Fibroblast of skin of left quadriceps (primary cell): ENCODE measurements around the gene HEXD.

Source experiments
- DNase-seq, 2 experiments: peaks; one replicate each; pipeline ENCODE4 v3.0.0-alpha.2; 2013; ENCODE audit warnings: low read depth in 2 of 2

The HEXD gene

DNA sequence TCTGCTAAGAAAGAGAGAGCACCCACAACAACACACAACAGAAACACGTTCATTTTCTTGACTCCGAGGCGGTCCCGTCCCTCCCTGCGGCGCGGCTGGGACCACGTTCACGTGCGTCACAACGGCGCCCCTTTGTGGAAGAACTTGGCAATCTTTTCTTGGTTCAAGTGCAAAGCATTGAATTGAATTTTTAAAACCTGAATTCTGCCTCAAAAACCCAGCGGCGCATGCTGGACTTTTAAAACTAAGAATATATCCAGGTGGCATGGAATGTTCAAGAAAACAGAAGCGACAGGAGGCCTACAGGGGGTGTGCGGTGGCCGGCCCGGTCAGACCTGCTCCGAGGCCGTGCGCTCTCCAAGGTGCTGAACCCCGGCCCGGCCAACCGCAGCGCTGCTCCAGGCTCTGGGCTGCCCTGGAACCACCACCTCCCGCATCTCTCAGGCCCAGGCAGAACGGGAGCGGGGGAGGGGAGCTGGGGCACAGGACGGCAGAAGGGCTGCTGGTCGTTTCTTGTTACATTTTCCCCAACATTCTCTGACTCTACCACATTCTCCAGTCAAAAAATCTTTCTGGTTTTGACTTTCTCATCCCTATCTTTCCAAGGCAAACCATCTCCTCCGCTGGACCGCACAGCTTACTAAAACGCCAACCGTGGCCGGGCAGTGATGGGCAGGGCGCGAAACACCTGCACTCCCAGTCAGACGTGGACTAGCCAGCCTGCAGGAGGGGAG is 3.4 kb upstream of the HEXD start:
- DNase-seq: peak; percentile 44 to 54

DNA sequence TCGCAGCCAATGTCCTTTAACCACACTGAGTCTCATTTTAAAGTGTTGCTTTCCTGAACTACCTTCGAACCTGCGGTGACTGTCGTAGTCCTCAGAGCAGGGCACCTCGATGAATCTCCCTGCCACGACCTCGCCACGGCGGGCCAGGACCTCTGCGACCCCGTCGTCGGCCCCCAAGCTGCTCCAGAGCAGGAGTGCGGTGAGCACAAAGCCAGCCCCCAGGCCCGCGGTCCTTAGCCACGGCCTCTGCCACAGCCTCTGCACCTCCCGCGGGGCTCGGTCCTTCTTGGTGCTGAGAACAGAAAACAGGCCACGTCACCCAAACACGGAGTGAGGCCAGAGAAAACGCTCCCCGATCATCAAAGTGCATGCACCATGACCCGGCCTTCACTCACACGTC is 2.8 kb upstream of the HEXD start:
- DNase-seq: no peak

DNA sequence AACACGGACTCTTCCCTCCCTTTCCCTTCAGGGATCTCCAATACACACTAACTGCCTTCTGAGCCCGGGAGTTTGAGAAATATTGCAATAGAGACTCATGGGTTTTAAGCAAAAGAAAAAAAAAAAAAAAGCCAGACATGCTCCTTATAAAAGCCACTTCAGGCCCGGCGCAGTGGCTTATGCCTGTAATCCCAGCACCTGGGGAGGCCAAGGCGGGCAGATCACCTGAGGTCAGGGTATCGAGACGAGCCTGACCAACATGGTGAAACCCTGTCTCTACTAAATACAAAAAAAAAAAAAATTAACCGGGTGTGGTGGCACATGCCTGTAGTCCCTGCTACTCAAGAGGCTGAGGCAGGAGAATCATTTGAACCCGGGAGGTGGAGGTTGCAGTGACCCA is 2.4 kb upstream of the HEXD start:
- no peak for DNase-seq

DNA sequence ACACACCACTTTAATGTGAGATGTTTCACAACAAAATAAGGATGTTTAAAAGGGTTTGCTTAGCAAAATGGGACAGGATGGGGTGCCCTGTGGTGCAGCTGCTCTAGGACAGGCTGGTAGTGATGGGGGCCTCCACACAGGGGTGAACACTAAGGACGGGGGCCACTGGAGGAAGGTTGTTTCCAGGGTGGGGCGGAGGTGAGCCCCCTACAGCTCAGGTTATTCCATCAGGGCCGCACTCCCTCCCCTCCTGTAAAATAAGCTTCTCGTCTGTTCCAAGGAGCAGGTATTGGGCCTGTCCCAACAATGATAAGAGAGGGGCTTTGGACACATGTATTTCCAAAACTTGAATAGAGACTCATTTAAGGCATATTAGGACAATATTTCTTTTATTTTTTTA is 1.9 kb upstream of the HEXD start:
- DNase-seq: no peak

DNA sequence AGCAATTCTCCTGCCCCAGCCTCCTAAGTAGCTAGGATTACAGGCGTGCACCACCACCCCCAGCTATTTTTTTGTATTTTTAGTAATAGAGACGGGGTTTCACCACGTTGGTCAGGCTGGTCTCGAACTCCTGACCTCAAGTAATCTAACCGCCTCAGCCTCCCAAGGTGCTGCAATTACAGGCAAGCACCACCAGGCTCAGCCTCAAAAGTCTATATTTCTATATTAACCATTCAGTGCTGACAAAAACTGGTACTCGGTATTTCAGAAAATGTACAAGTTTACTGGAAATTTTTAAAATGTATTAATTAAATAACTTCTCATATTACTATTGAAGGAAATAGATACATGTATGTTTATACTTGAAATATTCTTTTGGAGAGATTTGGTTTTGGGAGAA is 1.4 kb upstream of the HEXD start:
- no peak for DNase-seq

DNA sequence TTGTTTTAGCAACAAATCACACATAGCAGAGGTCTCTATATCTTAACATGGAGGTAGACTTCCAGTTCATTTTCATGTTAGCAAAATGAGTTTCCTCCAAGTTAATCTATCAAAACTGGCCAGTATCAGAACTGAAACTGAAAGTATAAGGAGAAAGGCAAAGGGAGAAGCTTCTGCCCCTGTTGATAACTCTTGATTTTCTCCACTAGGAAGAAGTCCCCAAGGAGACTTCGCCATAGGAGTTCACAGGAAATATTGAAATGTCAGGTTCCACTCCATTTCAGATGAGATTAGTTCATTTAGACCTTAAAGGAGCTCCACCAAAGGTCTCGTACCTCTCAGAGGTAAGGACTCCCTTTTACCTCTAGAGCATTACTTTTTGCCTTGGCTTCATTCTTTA is 1.4 kb downstream of the HEXD start:
- no peak for DNase-seq

DNA sequence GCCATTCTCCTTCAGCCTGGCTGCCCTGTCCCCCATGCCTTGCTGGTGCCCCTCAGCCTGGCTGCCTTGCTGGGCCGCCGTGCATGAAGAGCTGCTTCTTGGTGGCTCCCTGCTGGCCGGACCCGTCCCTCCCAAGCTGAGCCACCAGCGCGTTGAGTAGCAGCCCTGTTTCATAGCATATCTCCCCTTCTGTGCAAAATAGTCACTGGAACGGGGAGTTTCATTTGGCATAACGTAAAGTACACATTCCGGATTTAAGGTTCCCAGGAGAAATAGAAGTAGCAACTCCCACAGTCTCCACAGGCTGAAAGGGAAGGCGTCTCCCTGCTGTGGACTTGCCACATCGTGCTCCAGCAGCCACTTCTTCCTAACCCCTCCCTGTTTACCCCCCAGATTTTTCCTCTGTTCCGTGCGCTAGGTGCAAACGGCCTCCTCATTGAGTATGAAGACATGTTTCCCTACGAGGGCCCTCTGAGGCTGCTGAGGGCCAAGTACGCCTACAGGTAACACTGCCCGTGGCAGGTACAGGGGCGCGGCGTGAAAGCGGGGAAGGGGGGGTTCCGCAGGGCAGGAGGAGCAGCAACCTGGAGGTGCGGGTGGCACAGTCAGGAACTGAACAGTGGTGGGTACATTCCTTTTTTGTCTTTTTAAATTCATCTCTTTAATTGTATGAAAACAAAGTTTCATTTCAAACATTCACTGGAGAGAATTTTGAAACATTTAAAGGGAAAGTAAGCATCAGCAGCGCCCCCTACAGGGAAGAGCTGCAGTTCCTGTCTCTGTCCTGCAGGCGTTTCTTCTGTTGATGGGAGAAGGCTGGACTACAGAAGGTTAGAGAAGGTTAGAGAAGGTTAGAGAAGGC is 6.1 kb downstream of the HEXD start:
- no peak for DNase-seq

DNA sequence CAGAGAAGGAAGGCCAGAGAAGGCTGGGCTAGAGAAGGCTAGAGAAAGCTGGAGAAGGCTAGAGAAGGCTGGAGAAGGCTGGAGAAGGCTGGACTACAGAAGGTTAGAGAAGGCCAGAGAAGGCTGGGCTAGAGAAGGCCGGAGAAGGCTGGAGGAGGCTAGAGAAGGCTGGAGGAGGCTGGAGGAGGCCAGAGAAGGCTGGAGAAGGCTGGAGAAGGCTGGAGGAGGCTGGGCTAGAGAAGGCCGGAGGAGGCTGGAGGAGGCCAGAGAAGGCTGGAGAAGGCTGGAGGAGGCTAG is 6.7 kb downstream of the HEXD start:
- no peak for DNase-seq

DNA sequence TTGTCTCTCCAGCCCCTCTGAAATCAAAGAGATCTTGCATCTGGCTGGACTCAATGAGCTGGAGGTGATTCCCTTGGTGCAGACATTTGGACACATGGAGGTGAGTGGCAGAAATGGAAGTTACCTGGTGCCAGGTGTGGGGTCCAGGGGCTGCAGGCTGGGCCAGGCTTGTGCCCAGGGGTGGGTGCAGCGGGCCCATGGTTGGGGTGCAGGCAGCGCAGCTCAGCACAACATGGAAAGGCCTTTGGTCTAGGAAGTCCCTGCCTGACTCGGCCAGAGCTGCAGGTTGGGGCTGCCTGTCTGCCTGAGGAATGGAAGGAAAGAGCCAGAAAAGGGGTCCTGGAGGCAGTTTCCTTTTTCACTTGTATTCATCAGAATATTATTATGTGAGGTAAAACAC is 10.4 kb downstream of the HEXD start:
- DNase-seq: no peak

DNA sequence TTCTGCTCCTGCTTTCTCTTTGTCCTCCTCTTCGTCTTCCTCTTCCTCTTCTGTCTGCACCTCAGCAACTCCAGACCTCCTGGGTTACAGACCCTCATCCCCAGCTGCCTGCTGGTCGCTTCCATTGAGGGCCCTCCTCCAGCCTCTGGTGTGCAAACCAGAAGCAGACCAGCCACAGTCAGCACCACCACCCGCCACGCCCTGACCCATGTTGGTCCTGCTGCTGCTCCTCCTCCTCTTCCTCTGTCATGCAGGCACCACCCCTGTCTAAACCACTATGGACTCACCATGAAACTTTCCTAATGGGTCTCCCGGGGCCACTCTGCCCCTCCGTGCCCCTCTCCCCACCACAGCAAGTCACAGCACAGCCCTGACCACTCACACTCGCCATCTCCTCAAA is 11.7 kb downstream of the HEXD start:
- no peak for DNase-seq

DNA sequence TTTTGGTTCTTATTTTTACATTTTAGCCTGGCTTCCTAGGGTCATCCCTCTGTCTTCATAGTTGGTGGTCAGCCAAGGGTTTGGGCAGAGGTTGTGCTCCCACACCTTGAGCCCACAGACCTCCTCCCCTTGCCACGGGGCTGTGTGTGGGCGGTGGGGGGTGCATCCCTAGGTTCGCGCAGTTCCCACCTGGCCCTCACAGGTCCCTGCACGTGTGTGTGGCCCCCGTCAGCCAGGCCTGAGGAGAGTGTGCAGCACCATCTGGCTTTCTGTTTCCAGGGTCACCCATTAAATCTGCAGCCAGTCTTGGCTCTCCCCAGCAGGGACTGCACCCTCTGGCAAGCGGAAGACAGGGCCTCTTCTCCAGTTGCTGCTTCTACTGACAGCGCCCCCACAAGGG is 13.9 kb downstream of the HEXD start:
- no peak for DNase-seq

DNA sequence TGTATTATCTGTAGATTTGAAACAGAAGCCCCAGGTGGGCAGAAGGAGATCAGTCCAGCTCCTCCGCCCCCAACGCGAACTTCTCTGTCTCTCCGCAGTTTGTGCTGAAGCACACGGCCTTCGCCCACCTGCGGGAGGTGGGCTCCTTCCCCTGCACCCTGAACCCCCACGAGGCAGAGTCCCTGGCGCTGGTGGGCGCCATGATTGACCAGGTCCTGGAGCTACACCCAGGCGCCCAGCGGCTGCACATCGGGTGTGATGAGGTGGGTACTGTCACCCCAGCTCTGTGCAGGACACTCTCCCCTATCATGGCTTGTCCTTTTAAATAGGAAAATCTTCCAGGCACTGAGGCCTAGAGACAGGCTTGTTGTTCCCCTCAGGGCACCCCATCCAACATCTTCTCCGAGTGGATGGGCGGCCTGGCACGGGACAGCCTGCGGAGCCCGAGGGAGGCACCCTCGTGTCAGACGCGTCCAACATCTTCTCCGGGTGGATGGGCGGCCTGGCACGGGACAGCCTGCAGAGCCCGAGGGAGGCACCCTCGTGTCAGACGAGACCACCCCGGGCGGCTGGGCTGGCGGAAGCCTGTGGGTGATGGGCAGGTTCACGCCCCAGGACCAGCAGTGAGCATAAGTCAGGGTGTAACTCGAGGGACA is 15.5 kb downstream of the HEXD start:
- no peak for DNase-seq

DNA sequence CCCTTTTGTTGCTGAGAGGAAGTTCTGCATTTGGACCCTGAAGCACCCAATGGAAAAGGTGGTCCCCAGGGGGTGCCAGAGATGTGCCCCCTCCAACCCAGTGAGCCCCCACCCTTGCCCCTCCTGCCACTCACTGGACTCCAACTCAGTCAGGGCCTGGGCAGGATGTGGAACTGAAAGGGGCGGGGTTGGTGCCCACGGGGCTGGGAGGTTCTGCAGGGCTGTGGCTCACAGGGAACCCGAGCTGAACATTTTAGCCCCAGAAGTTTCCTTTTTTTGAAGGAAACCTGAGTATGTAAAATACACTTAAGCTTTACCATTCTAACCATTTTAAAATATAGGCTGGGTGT is 16.0 kb downstream of the HEXD start:
- DNase-seq: no peak

DNA sequence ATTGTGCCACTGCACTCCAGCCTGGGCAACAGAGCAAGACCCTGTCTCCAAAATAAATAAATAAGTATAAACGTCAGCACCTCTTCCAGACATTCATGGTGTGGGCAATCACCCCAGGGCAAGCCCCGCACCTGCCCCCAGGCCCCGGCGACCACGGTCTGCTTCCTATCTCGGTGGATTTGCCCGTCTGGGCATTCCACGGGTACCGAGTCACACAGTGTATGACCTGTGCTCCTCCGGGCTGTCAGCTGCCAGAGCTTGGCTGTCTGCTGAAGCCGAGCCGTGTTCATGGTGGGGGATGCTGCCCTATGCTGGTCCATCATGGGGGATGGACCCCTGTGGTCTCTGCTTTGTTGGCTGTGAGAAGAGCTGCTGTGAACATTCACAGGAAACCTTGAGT is 17.0 kb downstream of the HEXD start:
- no peak for DNase-seq

DNA sequence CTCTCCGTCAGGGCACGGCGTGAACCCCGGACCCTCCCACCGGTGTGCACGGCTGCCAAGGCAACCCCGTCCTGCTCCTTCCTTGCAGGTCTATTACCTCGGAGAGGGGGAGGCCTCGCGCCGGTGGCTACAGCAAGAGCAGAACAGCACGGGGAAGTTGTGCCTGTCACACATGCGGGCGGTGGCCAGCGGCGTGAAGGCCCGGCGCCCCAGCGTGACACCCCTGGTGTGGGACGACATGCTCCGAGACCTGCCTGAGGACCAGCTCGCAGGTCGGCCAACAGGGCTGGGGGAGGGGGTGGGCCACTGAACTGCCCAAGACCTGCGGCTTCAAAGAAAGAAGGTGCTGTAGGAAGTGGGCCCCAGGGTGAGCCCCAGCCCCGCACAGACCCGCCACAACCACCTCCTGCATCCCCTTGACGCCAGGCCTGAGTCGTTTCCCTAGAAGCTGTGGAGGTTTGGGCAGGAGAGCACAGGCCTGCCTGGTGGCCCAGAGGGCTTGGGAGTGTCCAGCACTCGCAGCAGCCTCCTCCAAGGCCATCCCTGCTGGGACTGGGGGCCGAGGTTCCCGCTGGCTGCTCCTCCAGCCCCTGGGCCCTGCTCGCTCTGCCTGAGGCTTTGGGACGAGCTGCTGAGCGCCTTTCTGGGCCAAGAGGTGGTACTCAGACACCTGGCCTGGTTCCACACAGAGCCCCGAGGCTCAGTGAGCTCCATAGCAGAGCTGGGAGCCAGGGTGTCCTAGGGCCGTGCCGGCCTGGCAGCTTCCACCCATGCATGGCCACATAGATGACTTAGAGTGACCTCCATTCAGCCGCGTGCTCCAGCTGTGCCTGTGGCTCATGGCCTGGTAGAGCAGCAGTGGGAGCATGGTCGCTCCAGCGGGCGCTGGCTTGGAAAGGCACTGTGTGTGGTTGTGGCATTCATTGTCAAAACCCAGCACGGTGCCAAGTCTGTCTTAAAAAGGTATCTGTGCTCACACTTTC is 17.7 kb downstream of the HEXD start:
- DNase-seq: no peak

DNA sequence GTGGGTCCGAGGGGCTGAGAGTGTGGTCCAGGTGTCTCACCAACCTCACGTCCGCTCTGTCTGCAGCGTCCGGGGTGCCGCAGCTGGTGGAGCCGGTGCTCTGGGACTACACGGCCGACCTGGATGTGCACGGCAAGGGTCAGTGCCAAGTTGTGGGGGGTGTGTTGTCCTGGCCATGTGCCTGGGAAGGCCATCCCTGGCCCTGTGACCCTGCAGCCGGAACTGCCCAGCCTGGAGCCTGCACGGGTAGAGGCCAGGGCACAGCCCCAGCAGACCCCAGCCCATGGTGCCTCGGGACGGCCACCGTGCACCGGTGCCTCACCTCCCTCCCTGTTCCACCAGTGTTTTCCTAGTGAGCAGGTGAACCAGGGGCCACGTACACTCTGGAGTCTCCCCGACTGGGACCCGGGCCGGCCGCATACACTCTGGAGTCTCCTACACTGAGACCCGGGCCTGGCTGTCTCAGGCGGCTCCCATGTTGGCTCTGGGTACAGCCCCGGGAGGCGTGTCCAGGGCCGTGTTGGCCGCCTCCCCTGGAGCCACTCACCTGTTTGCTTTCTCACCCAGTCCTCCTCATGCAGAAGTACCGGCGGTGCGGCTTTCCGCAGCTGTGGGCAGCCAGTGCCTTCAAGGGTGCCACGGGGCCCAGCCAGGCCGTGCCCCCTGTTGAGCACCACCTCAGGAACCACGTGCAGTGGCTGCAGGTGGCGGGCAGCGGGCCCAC is 18.6 kb downstream of the HEXD start:
- DNase-seq: no peak

DNA sequence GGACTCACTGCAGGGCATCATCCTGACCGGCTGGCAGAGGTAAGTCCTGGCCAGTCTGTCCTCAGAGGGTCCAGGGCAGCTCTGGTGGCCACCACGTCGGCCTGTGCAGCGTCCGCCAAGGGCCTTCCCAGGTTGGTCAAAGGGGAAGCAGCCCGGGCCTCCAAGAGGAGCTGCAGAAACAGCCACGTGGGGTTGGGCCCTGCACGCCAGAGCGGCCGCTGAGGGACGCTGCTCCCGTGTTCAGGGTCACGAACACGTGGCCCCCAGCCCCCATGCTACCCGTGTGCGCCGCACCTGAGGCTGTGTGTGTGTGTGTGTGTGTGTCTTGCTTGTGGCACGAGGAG is 19.1 kb downstream of the HEXD start:
- no peak for DNase-seq

DNA sequence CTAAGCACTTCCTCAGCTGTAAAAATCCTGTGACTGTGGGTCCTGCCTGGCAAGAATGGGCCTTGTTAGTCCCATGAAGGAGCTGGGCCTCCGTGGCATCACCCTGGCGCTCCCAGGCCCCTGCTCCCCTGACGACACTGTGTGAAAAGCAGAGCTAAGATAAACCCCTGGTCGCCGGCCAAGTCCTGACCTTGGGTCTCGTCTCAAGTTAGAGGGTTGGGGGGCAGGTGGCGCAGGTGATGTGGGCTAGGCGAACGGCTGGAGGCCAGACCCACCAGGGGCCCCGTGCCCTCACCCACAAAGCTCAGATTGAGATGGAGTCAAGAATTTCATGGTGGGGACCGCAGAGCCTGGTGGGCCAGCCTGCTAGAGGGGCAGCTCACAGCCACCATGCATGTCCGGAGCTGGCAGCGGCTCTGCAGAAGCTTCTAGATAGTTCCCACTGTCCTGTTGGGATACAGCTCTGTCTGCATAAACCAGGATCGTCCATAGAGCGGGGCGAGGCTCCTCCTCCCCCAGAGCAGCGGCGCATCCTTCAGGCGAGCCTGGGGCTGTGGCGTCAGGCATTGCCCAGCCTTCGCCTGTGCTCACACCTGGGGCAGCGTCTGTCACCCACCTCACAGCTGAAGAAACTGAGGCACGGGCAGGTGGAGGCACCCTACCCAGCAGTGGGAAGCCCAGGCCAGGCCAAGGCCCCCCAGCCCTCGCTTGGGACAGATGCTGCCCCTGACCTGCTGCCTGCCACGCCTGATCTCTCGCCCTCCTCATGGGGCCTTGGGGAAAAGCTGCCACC is 20.4 kb downstream of the HEXD start:
- DNase-seq: no peak

DNA sequence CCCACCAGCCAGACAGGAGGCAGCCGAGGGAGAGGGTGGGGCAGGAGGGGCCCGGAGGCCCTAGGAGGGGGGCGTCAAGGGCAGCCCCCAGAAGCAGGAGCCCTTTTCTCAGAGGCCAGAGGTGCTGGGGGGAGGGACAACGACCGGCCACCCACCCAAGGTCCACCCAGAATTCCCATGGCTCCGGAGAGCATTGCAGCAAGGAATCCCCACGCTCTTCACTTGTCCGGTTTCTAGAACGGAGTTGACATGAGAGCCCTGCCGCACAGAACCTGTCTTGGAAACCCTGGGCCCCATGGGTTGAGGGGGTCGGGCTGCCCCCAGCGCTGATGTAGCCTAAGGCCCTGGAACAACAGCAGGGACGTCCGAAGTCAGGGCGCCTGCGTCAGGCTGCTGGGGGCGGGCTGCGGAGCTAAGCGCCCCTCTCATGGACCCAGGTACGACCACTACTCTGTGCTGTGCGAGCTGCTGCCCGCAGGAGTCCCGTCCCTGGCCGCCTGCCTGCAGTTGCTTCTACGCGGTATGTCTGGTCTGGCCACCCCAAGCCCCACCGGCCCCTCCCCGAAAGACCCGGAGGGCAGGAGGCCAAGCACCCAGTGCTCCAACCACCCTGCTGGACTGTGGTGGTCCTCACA is 21.2 kb downstream of the HEXD start:
- DNase-seq: no peak

DNA sequence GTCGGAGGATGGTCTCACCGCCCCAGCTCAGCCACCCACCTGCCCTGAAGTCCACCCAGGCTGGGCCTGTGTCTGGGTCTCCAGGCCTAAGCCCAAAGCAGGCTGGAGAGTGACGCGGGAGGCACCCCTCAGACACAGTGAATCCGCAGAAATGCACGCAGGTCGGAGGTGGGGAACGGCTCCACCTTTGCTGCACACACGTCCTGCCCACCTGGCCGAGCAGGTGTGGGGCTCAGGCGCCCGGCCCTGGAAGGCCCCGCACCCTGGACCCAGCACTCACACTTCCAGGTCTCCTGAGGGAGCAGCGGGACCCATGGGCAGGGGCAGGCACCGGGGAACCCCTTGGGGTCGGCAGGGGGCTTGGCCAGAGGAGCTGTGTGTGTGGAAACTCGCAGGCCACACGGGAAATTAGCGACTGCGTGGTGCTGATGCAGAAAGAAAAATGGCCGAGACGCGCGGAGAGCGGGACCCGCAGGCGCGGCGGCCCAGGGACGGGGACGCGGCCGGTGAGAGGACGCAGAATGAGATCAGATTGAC is 21.8 kb downstream of the HEXD start:
- no peak for DNase-seq
